Measurements from ENCODE around the gene ACKR1.

ACKR1 gene

DNA sequence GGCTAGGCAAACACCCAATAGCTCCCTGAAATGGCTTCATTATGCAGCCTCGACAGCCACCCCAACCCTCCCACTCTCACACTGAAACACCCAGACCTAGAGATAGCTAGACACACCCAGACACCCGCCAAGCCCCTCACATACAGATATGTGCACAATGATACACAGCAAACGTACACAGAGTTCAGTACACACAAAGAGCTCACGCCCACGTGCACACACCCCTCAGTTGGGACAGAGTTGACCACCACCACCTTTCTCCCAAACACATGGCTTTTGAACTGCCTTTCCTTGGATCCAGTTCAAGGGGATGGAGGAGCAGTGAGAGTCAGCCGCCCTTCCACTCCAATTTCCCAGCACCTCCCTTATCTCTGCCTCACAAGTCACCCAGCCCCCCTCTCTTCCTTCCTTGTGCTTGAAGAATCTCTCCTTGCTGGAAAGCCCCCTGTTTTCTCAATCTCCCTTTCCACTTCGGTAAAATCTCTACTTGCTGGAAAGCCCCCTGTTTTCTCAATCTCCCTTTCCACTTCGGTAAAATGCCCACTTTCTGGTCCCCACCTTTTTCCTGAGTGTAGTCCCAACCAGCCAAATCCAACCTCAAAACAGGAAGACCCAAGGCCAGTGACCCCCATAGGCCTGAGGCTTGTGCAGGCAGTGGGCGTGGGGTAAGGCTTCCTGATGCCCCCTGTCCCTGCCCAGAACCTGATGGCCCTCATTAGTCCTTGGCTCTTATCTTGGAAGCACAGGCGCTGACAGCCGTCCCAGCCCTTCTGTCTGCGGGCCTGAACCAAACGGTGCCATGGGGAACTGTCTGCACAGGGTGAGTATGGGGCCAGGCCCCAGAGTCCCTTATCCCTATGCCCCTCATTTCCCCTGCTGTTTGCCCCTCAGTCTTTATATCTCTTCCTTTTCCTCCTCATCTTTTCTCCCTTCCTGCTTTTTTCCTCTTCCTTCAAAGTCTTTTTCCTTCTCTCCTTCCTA lies at the start of gene ACKR1:
ACKR1 (plus strand) TSS at position 715 of the 981 bp plus-strand sequence; CDS start at position 800, 85 bp downstream.
- no peak for DNase-seq

DNA sequence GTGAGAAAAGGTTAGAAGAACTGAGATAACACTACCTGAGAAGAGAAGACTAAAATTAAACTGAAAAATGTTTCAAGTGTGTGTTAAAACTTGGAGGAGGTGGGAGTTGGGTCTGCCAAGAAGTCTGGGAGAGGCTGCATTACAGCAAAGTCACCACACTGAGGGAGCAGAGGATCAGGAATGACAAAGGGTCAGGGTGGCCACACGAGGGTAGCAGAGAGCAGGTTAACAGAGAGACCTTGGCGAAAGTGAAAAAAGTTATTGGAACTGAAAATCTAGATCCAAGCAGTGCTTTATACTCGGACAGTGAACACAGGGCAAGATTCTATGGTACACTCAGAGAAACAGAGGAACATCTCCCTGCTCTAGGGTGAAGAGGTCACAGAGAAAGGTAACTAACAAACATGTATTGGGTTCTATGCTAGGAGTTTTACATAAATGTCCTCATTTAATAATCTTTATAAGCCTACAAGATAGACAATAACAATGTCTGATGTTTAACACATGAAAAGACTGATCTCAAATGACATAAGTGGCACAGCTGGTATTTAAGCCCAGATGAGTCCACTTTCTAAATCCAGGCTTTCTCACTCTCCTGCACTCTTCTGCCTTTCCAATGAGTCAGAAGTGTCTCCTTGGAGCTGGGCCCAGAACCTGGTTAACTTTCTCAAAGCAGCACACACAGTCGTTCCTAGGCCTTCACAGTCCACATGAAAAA lies 43.5 kb upstream of the ACKR1 start:
- DNase-seq: peak; percentile 60

DNA sequence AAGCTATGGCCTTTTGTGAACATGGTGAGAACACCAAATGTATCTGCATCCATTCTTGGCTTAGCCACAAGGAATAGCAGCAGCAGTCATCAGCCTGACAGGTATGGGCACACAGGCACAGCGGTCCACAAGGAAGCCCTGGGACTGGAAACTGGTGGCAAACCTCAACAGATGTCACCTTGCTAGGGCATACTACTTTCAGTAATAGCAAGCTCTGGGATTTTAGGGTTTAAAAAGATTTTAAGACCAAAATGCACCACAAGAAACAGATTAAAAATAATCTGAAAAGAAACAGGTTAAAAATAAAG lies 43.0 kb upstream of the ACKR1 start:
- DNase-seq: no peak

DNA sequence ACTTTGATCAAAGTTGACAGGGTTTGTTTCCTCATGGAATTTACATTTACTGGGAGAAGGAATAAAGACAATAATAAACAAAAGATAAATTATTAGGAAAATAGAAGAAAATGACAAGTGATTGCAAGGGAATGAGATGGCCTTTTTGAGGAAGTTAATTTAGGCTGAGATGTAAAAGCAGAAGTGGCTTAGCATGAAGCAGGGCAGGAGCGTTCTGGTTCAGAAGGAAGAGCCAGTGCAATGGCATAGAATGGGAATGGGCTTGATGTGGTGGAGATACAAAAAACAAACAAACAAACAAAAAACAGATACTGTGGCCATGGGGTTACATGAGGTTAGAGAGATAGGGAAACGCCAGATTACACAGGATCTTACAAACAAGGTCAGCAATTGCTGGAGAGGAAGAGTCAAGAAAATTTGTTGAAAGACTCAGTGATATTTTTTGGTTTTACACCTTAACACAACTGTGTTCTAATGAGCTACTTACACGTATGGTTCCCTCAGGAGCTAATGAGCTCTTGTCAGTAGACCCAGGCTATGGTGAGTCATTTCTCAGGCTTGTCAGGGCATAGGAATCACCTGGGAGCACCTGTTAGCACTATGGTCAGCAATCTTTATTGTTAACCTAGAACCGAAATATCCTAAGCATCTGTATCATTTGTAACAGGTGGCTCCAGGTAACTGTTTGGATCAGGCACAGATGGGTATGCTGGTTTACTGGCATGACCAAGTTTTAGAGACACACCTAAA lies 42.0 kb upstream of the ACKR1 start:
- DNase-seq: no peak

DNA sequence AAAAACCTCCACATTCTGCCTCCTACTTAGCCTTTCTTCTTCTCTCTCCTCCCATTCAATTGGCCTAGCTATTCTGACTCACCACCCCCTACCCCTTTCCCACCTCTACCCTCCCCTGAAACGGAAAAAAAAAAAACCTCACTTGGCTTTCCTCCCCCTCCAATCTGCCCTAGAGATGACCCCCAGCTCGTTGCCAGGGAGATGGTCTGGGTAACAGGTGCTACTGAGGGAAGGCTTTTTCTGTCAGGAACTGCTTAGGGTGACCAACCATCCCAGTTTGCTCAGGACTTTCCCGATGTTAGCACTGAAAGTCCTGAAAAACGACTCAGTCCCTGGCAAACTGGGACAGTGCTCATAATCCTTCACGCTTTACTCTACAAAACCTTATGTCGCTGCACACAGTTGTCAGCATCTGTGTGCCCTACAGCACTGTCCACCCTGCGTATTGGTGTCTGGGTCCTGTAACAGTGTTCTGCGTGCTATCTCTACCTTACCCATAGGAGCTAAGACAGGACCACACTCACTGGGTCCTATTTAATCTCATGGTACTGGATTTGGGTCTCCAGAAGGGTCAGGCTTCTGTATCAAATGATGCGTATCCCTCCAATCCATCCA lies 41.0 kb upstream of the ACKR1 start:
- no peak for DNase-seq

GRCh38 chr1:159168043-159168442 lies 36.6 kb upstream of the ACKR1 start:
- no peak for DNase-seq

DNA sequence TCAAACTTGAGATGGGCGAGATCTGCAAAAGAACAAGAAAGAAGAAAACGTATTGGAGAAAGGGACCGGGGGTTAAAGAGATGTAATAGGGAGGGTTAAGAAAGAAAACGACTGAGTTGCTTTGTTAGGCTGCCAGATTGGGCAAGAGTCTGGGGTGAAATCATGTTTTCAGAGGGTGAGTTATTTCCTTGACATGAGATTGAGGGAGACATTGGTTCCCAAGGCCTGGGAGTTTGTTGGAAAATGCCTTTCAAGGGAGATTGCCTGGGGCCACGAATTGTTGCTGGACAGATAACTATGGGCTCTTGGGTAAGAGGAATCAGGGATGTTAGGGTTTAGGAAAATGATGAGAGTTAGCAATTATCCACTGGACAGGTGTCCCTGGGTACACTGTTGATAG lies 34.0 kb upstream of the ACKR1 start:
- DNase-seq: no peak

DNA sequence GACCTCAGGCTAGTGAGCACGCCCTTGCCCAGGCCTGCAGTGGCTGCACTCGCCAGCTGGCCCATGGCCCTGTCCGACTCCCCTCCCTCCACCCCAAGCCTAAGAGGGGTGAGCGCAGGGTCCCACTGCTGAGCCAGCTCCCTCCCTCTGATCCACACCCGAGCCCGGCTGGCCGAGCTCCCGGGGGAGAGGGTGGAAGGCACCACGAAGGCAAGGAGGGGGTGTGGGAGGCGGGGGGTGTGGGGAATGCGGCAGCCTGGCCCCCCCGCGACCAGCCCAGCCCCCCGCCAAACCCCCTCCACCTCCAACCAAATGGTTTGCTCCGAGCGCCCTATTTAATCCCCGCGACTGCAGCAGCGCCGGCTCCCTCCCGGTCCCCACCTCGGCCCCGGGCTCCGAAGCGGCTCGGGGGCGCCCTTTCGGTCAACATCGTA lies 33.4 kb upstream of the ACKR1 start, which contains the start of gene CADM3:
CADM3 (plus strand) TSS at position 362 of the 434 bp plus-strand sequence. CDS start 151 bp downstream, outside the sequence.
- DNase-seq: no peak

DNA sequence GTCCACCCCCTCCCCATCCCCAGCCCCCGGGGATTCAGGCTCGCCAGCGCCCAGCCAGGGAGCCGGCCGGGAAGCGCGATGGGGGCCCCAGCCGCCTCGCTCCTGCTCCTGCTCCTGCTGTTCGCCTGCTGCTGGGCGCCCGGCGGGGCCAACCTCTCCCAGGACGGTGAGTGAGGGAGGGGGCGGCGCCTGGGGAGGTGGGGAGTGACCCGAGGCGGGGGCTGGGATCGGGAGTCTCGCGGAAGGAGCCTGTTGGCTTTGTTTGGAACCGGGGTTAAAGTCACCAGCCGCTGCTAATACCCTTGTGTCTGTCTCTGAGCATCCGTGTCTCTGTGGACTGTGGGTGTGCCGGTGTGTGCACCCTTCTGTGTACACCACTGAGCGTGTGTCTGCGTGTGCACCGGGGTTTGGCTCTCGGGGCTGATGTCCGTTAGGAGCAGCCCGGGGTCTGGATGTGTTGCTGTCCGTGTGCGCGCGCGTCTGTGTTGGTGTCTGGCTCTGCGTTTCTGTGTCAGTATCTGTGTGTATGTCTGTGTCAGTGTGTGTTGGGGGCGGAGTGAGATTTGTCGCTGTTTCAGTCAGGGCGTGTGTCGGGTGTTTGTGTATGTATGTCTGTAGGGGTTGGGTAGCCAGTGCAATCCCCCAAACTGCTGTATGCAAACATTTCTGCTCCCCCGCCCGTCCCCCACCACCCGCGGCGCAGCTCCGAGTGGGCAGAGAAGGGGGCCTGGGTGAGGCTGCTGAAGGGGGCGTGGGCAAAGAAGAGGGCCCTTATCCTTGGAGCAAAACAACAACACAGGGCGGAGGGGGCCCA lies 32.8 kb upstream of the ACKR1 start:
- DNase-seq: no peak

GRCh38 chr1:159172614-159173291 lies 31.9 kb upstream of the ACKR1 start:
- DNase-seq: no peak

DNA sequence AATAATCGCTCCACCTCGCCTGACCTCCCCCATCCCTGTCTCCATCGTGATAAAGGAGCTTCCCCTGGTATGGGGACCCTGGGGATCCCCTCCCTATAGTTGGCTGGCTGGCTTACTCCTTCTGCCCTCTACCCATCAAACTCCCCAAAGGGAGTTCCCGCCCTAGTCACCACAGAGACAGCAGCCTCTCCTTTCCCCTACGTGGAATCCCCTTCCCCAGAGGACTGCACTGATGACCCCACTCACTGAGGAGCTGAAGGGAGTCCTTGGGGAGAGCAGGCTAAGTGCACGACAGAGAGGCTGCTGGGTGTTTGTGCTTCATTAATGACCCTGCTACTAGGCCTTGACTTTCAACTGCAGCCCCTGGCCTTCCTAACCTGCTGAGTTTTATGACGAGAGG lies 31.4 kb upstream of the ACKR1 start:
- DNase-seq: no peak

- DNase-seq: no peak
Measured at GRCh38 chr1:159175571-159175970, 29.1 kb upstream of the ACKR1 start.

- DNase-seq: peak; percentile 8
Measured at GRCh38 chr1:159177272-159177907, 27.3 kb upstream of the ACKR1 start.

GRCh38 chr1:159179906-159180305 lies 24.8 kb upstream of the ACKR1 start:
- DNase-seq: no peak

GRCh38 chr1:159180516-159180915 lies 24.2 kb upstream of the ACKR1 start:
- DNase-seq: no peak

DNA sequence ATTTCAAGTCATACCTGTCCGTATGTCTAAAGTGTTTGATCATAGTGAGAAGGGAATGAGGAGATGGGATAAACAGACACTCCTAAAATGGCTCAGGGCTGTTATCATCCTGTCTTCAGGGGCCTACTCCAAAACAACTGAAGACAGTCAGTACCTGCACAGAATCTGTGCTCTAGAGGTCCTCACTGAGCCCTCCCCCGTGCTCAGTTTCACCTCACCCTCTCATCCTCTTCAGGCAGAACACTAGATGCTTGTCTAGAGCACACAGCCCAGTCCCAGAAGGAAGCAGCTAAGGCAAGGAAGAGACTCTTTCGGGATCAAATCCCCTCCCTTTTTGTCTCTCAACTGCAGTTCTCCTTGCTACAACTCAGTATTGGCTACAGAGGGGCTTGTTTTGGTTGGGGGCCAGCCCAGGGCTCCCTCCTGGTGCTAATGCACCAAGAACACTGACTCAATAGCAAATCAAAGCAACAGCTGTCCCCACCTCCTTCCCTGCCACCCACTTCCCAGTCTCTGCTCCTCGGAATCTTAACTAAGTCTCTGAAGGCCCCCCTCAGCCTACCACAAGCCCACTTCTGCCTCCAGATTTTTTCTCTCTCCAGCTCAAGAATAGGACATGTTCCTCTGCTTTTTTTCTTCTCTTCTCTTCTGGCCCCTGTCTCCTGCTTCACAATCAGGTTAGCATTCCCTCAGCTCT lies 23.2 kb upstream of the ACKR1 start:
- DNase-seq: no peak

- DNase-seq: no peak
Measured at GRCh38 chr1:159184201-159184600, 20.5 kb upstream of the ACKR1 start.

DNA sequence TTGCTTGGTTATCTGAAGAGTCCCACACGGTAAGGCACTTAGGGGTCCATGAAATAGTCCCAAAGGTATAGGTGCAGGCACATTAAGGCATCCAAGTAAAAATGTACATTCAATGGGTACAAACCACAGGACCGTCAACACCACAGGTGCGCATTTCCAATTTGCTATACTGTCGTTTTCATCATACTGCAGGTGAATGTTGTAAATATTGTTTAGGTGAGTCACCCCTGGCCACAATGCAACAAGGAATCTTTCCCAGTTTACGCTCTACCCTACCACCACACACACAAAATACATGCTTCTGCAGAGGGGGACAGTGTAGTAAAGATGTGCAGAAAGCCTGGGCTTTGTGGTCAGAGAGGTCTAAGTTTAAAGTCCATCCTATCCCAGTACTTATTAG lies 19.6 kb upstream of the ACKR1 start:
- DNase-seq: no peak

DNA sequence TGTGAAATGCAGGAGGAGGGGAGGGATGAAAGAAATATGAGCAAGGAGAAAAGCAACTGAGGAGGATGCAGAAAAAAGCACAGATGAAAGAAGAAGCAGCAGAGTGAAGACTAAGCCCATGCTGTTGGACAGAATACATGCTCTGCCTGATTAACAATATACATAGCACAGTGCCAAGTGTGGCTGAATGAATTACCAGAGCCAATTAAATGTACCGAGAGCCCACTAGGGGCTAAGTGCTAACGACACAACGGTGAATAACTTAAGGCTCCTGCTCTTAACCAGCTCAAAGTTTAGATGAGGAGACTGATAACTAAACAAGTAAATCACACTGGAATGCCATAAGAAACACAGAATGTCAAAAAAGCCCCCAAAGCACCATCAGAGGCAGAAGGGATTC lies 17.6 kb upstream of the ACKR1 start:
- no peak for DNase-seq
